DOHH2 (cell line): ENCODE results near the gene ETS1.

Experiments
- H3F3A ChIP-seq: fragments of 200-600 bp; sonication (generic), shearing (Covaris generic); 2 replicates; pipeline ENCODE4 v1.6.0; 2016; ENCODE audit warnings: antibody characterized with exemption, mild to moderate bottlenecking; ENCODE audit not compliant: control insufficient read depth, insufficient read depth
- H3K27ac ChIP-seq: fragments of 200-600 bp; sonication (generic); 2 replicates; pipeline ENCODE4 v1.5.1; 2014; ENCODE audit warnings: low read depth, mild to moderate bottlenecking, low read length, moderate library complexity
- H3K27me3 ChIP-seq: fragments of 200-600 bp; sonication (generic); 2 replicates; pipeline ENCODE4 v1.6.1; 2014; ENCODE audit warnings: mild to moderate bottlenecking, low read length, mixed read lengths; ENCODE audit not compliant: control insufficient read depth
- H3K36me3 ChIP-seq: fragments of 200-600 bp; sonication (generic); 2 replicates; pipeline ENCODE4 v1.6.1; 2014; ENCODE audit warnings: mild to moderate bottlenecking, low read length, moderate library complexity, mixed read lengths; ENCODE audit not compliant: control insufficient read depth
- H3K4me1 ChIP-seq: fragments of 200-600 bp; sonication (generic); 2 replicates; pipeline ENCODE4 v1.6.1; 2014; ENCODE audit warnings: mild to moderate bottlenecking, low read length, mixed read lengths; ENCODE audit not compliant: control insufficient read depth
- H3K4me2 ChIP-seq: fragments of 200-600 bp; sonication (generic); 2 replicates; pipeline ENCODE4 v1.6.0; 2014; ENCODE audit warnings: mild to moderate bottlenecking, low read length, moderate library complexity
- H3K4me3 ChIP-seq: fragments of 200-600 bp; sonication (generic); 2 replicates; pipeline ENCODE4 v1.5.1; 2014; ENCODE audit warnings: mild to moderate bottlenecking, low read length, mixed read lengths
- H3K79me2 ChIP-seq: fragments of 200-600 bp; sonication (generic); 2 replicates; pipeline ENCODE4 v1.6.1; 2014; ENCODE audit warnings: mild to moderate bottlenecking, low read length, mixed read lengths; ENCODE audit not compliant: control insufficient read depth
- H3K9me2 ChIP-seq: fragments of 200-600 bp; sonication (generic); replicated peaks from 2 replicates; pipeline ENCODE4 v1.6.1; 2014; ENCODE audit warnings: mild to moderate bottlenecking, low read length, mixed read lengths; ENCODE audit not compliant: control insufficient read depth
- H3K9me3 ChIP-seq: fragments of 200-600 bp; sonication (generic); 2 replicates; pipeline ENCODE4 v1.6.1; 2014; ENCODE audit warnings: antibody characterized with exemption, low read length, mixed read lengths; ENCODE audit not compliant: control insufficient read depth, insufficient read depth
- H4K20me1 ChIP-seq: fragments of 200-600 bp; sonication (generic); 2 replicates; pipeline ENCODE4 v1.6.0; 2014; ENCODE audit warnings: low read depth, mild to moderate bottlenecking, antibody characterized with exemption, low read length, moderate library complexity; ENCODE audit not compliant: control insufficient read depth, insufficient read depth
- EZH2phosphoT487 ChIP-seq: fragments of 200-600 bp; sonication (generic); IDR thresholded peaks from 2 replicates; pipeline ENCODE4 v1.6.1; 2017; ENCODE audit warnings: borderline replicate concordance, mild to moderate bottlenecking, antibody characterized with exemption, low read length, moderate library complexity, mixed read lengths
- TF ChIP-seq, protein P1 (sequence below): fragments of 200-600 bp; sonication (generic); IDR thresholded peaks from one replicate; pipeline ENCODE4 v1.5.1; 2014; ENCODE audit warnings: antibody characterized with exemption, mild to moderate bottlenecking, low read depth, low read length; ENCODE audit not compliant: poor library complexity, severe bottlenecking

ETS1 gene

GRCh38 chr11:128422576-128423370, 164.6 kb downstream of the ETS1 start:
- Histone ChIP-seq H3K4me3 (no peak overlapping the region), H4K20me1 (no peaks in the 10 kb centered on the region), H3F3A (no peaks in the 10 kb centered on the region), H3K9me3 (no peaks in the 10 kb centered on the region), H3K27me3 (no peaks in the 10 kb centered on the region), H3K27ac (no peak overlapping the region), H3K4me2 (no peak overlapping the region), H3K36me3 (no peaks in the 10 kb centered on the region), H3K79me2 (no peaks in the 10 kb centered on the region), H3K4me1 (no peaks in the 10 kb centered on the region), H3K9me2 (no peaks in the 10 kb centered on the region)
- TF ChIP-seq EZH2phosphoT487 = no peak
- TF ChIP-seq, protein P1, sequence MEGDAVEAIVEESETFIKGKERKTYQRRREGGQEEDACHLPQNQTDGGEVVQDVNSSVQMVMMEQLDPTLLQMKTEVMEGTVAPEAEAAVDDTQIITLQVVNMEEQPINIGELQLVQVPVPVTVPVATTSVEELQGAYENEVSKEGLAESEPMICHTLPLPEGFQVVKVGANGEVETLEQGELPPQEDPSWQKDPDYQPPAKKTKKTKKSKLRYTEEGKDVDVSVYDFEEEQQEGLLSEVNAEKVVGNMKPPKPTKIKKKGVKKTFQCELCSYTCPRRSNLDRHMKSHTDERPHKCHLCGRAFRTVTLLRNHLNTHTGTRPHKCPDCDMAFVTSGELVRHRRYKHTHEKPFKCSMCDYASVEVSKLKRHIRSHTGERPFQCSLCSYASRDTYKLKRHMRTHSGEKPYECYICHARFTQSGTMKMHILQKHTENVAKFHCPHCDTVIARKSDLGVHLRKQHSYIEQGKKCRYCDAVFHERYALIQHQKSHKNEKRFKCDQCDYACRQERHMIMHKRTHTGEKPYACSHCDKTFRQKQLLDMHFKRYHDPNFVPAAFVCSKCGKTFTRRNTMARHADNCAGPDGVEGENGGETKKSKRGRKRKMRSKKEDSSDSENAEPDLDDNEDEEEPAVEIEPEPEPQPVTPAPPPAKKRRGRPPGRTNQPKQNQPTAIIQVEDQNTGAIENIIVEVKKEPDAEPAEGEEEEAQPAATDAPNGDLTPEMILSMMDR = no peak

GRCh38 chr11:128421577-128422330, 165.6 kb downstream of the ETS1 start:
- no peaks in the 10 kb centered on the region for H3F3A ChIP-seq
- no peaks in the 10 kb centered on the region for H3K4me1 ChIP-seq
- no peaks in the 10 kb centered on the region for H3K9me3 ChIP-seq
- TF ChIP-seq, protein P1 = no peak
- no peak for TF ChIP-seq EZH2phosphoT487
- H4K20me1 ChIP-seq = no peaks in the 10 kb centered on the region
- no peaks in the 10 kb centered on the region for H3K9me2 ChIP-seq
- H3K27ac ChIP-seq = no peak overlapping the region
- no peaks in the 10 kb centered on the region for H3K36me3 ChIP-seq
- H3K4me3 ChIP-seq = no peak overlapping the region
- no peaks in the 10 kb centered on the region for H3K27me3 ChIP-seq
- H3K79me2 ChIP-seq = no peaks in the 10 kb centered on the region
- H3K4me2 ChIP-seq = no peak overlapping the region

DNA sequence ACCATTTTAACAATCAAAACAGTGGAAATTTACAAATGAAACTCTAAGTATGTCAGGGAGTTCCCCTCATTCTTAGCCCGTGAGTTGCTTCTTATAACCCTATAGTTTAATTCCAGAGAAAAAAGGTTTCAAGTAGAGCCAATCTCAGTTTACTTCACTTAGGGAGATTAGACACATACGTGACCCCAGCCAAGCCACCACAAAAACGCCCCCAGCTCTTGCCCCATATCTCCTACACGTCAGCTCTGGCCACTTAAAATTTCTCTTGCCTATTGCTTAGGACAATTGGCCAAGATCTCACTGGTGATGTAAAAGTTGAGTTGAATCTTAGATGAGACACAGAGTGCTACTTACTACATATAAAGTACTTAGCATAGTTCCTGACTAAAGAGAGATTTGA, 166.4 kb downstream of the ETS1 start:
- H4K20me1 ChIP-seq = no peaks in the 10 kb centered on the region
- H3K4me1 ChIP-seq = no peaks in the 10 kb centered on the region
- H3F3A ChIP-seq = no peaks in the 10 kb centered on the region
- no peaks in the 10 kb centered on the region for H3K9me3 ChIP-seq
- H3K27me3 ChIP-seq = no peaks in the 10 kb centered on the region
- H3K4me3 ChIP-seq = no peak overlapping the region
- no peaks in the 10 kb centered on the region for H3K36me3 ChIP-seq
- no peaks in the 10 kb centered on the region for H3K79me2 ChIP-seq
- H3K27ac ChIP-seq = no peak overlapping the region
- no peak for TF ChIP-seq EZH2phosphoT487
- TF ChIP-seq, protein P1 = no peak
- H3K9me2 ChIP-seq = no peaks in the 10 kb centered on the region
- no peak overlapping the region for H3K4me2 ChIP-seq
